Omental fat pad (tissue), 4 donors: Measurements from ENCODE around the gene C2orf42. TPM values are rescaled to one million over a fixed set of nuclear protein-coding genes. Genes with fewer than 3 reads are reported as not detected.
"Not testable (repeated sequence)": the region's sequence is repeated elsewhere in the genome, so short reads cannot be mapped to it uniquely, and the experiment has no call there.

Experiments used
- ATAC-seq: fragments of 150-250 bp; one replicate; pipeline ENCODE4 v1.9.1; 2016; ENCODE audit warnings: mild to moderate bottlenecking, moderate library complexity; ENCODE audit not compliant: low FRiP score
- DNase-seq: peaks from one replicate; pipeline ENCODE4 v3.0.0-alpha.2; 2019; ENCODE audit warnings: low spot score
- total RNA-seq, 4 donors: library from RNA; depleted of rRNA; stranded (reverse); fragments of >200 nt; gene quantifications; one replicate each; pipeline ENCODE4 v1.1.0, GENCODE V29; 2016
- TF ChIP-seq, protein P1 (sequence below), 3 donors: fragments of 450-650 bp; IDR thresholded peaks; one replicate each; pipeline ENCODE4 v1.5.1; 2016 to 2017; ENCODE audit warnings: antibody characterized with exemption in 3 of 3, mild to moderate bottlenecking in 3 of 3, moderate library complexity in 2 of 3

C2orf42 gene
- total RNA-seq, 4 donors from 2014 or later, result 10.6 to 15.3 (median 11.2) TPM

DNA sequence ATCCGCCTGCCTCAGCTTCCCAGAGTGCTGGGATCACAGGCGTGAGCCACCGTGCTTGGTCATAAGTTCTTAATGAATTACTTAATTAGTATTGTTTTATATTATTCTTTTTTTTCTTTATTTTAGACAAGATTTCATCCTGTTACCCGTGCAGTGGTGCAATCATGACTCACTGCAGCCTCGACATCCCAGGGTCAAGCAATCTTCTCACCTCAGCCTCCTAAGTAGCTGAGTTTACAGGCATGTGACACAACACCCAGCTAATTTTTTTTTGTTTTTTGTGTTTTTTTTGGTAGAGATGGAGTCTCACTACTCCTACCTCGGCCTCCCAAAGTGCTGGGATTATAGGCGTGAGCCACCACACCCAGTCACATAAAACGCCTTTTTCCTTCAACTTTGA is 17.3 kb downstream of the C2orf42 start:
- ATAC-seq, result no peak
- no peak for DNase-seq
- TF ChIP-seq, protein P1, sequence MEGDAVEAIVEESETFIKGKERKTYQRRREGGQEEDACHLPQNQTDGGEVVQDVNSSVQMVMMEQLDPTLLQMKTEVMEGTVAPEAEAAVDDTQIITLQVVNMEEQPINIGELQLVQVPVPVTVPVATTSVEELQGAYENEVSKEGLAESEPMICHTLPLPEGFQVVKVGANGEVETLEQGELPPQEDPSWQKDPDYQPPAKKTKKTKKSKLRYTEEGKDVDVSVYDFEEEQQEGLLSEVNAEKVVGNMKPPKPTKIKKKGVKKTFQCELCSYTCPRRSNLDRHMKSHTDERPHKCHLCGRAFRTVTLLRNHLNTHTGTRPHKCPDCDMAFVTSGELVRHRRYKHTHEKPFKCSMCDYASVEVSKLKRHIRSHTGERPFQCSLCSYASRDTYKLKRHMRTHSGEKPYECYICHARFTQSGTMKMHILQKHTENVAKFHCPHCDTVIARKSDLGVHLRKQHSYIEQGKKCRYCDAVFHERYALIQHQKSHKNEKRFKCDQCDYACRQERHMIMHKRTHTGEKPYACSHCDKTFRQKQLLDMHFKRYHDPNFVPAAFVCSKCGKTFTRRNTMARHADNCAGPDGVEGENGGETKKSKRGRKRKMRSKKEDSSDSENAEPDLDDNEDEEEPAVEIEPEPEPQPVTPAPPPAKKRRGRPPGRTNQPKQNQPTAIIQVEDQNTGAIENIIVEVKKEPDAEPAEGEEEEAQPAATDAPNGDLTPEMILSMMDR (IDR thresholded peaks at IDR 0.05), result no peak

DNA sequence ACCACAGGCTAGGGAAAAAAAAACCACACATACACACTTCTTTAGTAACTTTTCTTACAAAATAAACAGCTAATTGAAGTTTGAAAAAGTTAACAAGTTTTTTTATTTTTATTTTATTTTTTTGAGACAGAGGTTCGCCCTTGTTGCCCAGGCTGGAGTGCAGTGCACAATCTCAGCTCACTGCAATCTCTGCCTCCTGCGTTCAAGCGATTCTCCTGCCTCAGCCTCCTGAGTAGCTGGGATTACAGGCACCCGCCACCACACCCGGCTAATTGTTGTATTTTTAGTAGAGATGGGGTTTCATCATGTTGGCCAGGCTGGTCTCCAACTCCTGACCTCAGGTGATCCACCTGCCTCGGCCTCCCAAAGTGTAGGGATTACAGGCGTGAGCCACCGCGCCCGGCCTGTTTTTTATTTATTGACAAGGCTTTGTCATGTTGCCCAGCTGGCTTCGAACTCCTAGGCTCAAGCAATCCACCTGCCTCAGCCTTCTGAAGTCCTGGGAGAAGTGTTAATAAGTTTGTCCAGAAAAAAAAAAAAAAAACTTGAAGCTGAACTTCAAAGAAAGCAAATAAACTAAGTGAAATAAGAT is 21.1 kb downstream of the C2orf42 start:
- ATAC-seq, DNase-seq: not testable (repeated sequence)

DNA sequence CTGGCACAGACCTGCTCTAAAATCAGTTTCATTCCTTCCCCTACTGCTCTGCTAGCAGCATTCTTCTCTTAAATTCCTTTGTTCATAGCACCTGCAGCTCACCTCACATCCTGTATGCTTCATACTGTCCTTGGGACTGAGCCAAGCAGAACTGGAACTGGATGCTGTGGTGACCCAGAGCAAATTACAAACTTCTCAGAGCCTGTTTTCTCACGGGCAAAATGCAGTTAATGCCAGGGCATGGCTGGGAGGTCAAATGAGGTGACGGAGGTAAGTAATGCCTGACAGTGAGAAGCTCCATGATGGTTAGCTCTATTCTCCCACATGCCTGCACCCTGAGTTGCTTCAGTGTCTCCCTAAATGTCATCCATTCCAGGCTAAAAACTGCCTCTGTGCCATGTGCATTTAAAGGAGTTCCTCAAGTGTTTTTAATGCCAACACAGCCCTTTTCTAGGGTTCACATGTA is 29.7 kb downstream of the C2orf42 start:
- ATAC-seq (no peak), DNase-seq (no peak)
- TF ChIP-seq, protein P1 (IDR thresholded peaks at IDR 0.05), result no peak

DNA sequence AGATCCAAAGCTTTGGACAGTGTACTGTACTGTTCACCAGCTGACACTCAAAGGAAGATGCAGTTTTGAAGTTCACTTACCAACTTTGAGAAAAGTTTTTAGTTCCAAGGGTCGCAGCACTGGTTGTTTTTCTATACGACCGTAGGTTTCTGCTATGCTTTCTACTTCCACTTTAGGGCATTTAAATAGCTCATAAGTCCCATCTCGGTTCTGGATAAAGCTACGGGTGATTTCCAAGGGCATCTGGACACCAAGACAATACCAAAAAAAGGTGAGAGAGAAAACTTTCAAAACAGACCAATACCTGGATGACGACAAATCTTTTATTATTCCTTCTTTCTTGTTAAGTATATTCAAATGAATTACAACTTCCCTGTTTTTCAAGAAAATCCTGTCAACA is 30.3 kb downstream of the C2orf42 start:
- no peak for DNase-seq
- TF ChIP-seq, protein P1 (IDR thresholded peaks at IDR 0.05), result no peak
- ATAC-seq, result no peak

DNA sequence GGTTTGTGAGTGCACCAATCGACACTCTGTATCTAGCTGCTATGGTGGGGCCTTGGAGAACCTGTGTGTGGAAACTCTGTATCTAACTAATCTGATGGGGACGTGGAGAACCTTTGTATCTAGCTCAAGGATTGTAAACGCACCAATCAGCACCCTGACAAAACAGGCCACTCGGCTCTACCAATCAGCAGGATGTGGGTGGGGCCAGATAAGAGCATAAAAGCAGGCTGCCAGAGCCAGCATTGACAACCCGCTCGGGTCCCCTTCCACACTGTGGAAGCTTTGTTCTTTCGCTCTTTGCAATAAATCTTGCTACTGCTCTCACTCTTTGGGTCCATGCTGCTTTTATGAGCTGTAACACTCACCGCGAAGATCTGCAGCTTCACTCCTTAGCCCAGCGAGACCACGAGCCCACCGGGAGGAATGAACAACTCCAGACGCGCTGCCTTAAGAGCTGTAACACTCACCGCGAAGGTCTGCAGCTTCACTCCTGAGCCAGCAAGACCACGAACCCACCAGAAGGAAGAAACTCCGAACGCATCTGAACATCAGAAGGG is 41.6 kb downstream of the C2orf42 start:
- DNase-seq, ATAC-seq: not testable (repeated sequence)

DNA sequence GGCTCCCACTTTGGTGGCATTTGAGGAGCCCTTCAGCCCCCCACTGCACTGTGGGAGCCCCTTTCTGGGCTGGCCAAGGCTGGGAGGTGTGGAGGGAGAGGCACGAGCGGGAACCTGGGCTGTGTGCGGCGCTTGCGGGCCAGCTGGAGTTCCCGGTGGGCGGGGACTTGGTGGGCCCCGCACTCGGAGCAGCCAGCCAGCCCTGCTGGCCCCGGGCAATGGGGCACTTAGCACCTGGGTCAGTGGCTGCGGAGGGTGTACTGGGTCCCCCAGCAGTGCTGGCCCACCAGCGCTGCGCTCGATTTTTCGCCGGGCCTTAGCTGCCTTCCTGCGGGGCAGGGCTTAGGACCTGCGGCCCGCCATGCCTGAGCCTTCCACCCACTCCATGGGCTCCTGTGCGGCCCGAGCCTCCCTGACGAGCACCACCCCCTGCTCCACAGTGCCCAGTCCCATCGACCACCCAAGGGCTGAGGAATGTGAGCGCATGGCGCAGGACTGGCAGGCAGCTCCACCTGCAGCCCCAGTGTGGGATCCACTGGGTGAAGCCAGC is 42.5 kb downstream of the C2orf42 start:
- not testable (repeated sequence) for ATAC-seq, DNase-seq

DNA sequence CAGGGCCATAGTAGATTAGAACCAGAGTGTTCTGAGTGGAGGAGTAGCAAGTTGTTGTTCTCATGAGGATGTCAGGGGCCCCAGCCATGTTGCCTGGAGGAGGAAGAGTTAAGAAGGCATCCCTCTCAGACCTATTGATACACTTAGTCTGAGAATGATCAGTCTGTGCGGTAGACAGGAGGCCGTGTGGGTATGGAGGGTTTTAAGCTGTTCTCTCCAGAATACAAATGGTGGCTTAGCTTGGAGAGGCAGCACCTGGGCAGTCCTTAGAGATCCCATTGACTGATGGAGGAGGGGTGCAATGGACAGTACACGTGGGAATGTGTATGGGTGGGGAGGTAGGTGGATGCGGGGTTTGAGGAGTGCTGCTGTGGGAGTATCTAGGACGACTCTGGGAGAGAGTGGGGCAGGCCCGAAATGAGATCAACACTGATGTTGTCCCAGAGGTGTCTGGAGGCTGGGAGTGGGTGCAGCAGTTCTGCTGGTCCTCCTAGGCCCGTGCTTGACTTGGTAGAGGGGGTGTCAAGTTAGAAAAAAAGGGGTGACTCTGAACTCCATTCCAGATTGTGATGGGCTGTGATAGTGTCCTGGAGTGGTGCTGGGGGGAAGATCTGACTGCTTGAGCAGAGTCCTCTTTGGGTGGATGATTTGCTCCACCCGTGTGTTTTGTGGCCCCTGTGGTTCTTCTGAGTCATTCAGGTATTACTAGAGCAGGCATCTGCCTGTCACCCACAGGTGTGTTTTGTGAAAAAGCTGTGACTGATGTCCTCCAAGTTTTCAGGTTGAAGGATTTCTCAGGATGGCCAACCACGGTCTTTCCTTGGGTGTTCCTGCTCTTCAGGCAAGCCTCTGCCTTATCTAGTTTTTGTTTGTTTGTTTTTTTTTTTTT is 44.7 kb downstream of the C2orf42 start:
- TF ChIP-seq, protein P1 (IDR thresholded peaks at IDR 0.05), result no peak
- no peak for ATAC-seq
- DNase-seq, result no peak

DNA sequence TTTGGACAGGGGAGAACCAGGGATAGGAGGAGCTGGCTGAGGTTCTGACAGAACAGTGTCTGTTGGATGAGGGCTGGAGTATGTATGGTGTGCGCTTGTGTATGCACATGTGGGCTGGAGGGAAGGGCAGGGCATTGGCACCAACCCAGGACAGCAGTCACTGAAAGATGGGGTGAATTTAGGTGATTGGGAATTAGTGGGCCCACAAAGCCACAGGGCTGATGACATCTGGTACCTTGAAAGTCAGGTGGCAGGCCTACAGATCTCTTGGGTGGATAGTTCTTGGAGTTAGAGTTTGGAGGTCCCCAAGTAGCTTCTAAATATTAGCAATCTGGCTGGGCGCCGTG is 45.7 kb downstream of the C2orf42 start:
- DNase-seq (no peak), ATAC-seq (no peak)
- TF ChIP-seq, protein P1 (IDR thresholded peaks at IDR 0.05), result no peak
